ENCODE results near the gene MLXIPL.

DNA sequence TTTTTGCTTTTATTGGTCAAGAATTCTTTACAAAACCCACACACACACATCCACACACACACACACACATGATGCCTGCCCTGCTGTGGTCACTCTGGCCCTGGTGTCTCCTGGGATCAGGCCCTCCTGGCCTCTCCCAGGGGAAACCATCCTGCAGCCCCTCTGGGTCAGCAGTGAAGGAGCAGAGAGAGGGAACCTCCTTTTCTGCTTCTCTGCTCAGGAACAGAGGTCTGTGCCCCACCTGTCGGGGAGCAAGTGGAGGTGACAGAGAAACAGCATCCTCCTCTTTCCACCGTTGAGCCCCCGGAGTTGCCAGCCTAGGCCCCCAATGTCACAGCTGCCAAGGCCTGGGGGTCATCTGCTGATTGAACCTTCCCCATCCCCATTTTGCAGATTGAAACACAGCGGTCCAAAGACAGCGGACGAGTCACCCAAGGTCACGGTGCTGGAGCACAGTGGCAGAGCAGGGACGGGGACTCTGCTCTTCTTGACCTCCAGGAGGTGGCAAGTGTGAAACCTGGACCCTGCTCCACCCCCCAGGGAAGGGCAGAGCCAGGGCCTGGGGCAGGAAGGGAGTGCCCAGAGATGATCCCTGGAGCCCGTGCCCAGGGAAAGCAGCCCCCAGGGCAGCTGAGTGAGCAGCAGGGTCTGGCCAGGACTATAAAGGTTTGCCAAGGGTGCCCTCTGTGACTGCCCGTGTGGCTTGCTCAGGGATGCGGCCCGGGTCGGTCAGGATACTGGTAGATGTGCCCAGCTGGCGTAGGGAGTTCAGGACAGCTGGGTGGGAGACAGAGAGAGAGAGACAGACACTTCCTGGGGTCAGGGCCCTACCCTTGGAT is 30.9 kb downstream of the MLXIPL start:
- TF ChIP-seq, protein P1, sequence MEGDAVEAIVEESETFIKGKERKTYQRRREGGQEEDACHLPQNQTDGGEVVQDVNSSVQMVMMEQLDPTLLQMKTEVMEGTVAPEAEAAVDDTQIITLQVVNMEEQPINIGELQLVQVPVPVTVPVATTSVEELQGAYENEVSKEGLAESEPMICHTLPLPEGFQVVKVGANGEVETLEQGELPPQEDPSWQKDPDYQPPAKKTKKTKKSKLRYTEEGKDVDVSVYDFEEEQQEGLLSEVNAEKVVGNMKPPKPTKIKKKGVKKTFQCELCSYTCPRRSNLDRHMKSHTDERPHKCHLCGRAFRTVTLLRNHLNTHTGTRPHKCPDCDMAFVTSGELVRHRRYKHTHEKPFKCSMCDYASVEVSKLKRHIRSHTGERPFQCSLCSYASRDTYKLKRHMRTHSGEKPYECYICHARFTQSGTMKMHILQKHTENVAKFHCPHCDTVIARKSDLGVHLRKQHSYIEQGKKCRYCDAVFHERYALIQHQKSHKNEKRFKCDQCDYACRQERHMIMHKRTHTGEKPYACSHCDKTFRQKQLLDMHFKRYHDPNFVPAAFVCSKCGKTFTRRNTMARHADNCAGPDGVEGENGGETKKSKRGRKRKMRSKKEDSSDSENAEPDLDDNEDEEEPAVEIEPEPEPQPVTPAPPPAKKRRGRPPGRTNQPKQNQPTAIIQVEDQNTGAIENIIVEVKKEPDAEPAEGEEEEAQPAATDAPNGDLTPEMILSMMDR (IDR thresholded peaks at IDR 0.05): no peak
- TF ChIP-seq POLR2A (IDR thresholded peaks at IDR 0.05): no peak

Measured in esophagus squamous epithelium (tissue), 4 donors.